Measurements from ENCODE around the gene HBA2. TPM values are rescaled to one million over a fixed set of nuclear protein-coding genes. Genes with fewer than 3 reads are reported as not detected.
"Not testable (repeated sequence)": the region's sequence is repeated elsewhere in the genome, so short reads cannot be mapped to it uniquely, and the experiment has no call there.

The HBA2 gene
- total RNA-seq, 2 donors from 2014 or later = not detected

- not testable (repeated sequence) for H3K27ac Mint-ChIP-seq; H3K4me3 Mint-ChIP-seq; H3K9me3 Mint-ChIP-seq; H3K4me1 Mint-ChIP-seq; H3K36me3 Mint-ChIP-seq (ENCODE audit: low read depth)
- H3K27me3 Mint-ChIP-seq = peaks cover 26% of the 10 kb centered on the region
- ATAC-seq (replicated peaks) = peak; percentile 60
These were observed 8.4 kb upstream of the HBA2 start for GRCh38 chr16:164134-164823.

- H3K4me1 Mint-ChIP-seq = no peaks in the 10 kb centered on the region
- no peaks in the 10 kb centered on the region for H3K36me3 Mint-ChIP-seq (ENCODE audit: low read depth)
- no peak overlapping the region for H3K27ac Mint-ChIP-seq
- no peak for ATAC-seq (replicated peaks)
- no peaks in the 10 kb centered on the region for H3K9me3 Mint-ChIP-seq
- peak overlapping the region; percentile 10 for H3K4me3 Mint-ChIP-seq
- H3K27me3 Mint-ChIP-seq = peaks cover 22% of the 10 kb centered on the region
These were observed 7.7 kb upstream of the HBA2 start for GRCh38 chr16:164827-165538.

- no peaks in the 10 kb centered on the region for H3K36me3 Mint-ChIP-seq (ENCODE audit: low read depth)
- H3K9me3 Mint-ChIP-seq = no peaks in the 10 kb centered on the region
- peak within 1 kb of the TSS; percentile 23 for H3K4me3 Mint-ChIP-seq
- peak; percentile 20 for ATAC-seq (replicated peaks)
- no peaks in the 10 kb centered on the region for H3K4me1 Mint-ChIP-seq
- no peak within 1 kb of the TSS for H3K27ac Mint-ChIP-seq
- H3K27me3 Mint-ChIP-seq = peaks cover 29% of the 10 kb centered on the region
These were observed 6.9 kb upstream of the HBA2 start, which contains the start of gene HBM for GRCh38 chr16:165539-166374. Gene HBM (plus strand): TSS chr16:165978. CDS start chr16:165998, 20 bp downstream.

GRCh38 chr16:166375-167121, 6.1 kb upstream of the HBA2 start:
- Mint-ChIP-seq H3K27me3 (peaks cover 25% of the 10 kb centered on the region), H3K4me1 (no peaks in the 10 kb centered on the region), H3K27ac (no peak overlapping the region), H3K4me3 (peak overlapping the region; percentile 23), H3K9me3 (no peaks in the 10 kb centered on the region), H3K36me3 (ENCODE audit: low read depth) (no peaks in the 10 kb centered on the region)
- no peak for ATAC-seq (replicated peaks)

GRCh38 chr16:167122-167690, 5.5 kb upstream of the HBA2 start:
- Mint-ChIP-seq H3K4me3 (peak overlapping the region; percentile 23), H3K4me1 (no peaks in the 10 kb centered on the region), H3K27ac (no peak overlapping the region), H3K27me3 (peaks cover 27% of the 10 kb centered on the region), H3K36me3 (ENCODE audit: low read depth) (no peaks in the 10 kb centered on the region), H3K9me3 (no peaks in the 10 kb centered on the region)
- ATAC-seq (replicated peaks) = no peak

GRCh38 chr16:168424-168823, 4.3 kb upstream of the HBA2 start:
- no peaks in the 10 kb centered on the region for H3K36me3 Mint-ChIP-seq (ENCODE audit: low read depth)
- no peak overlapping the region for H3K4me3 Mint-ChIP-seq
- H3K4me1 Mint-ChIP-seq = no peaks in the 10 kb centered on the region
- no peak for ATAC-seq (replicated peaks)
- H3K9me3 Mint-ChIP-seq = no peaks in the 10 kb centered on the region
- no peak overlapping the region for H3K27ac Mint-ChIP-seq
- peaks cover 27% of the 10 kb centered on the region for H3K27me3 Mint-ChIP-seq

GRCh38 chr16:169014-169413, 3.7 kb upstream of the HBA2 start:
- H3K4me3 Mint-ChIP-seq = no peak overlapping the region

GRCh38 chr16:170088-170507, 2.6 kb upstream of the HBA2 start:
- H3K27me3 Mint-ChIP-seq = peaks cover 37% of the 10 kb centered on the region
- H3K36me3 Mint-ChIP-seq (ENCODE audit: low read depth); H3K9me3 Mint-ChIP-seq; H3K4me1 Mint-ChIP-seq; H3K27ac Mint-ChIP-seq; H3K4me3 Mint-ChIP-seq; ATAC-seq (replicated peaks): not testable (repeated sequence)

More at GRCh38 chr16:169014-169413, 3.7 kb upstream of the HBA2 start:
- no peak overlapping the region for H3K27ac Mint-ChIP-seq
- H3K36me3 Mint-ChIP-seq (ENCODE audit: low read depth) = no peaks in the 10 kb centered on the region
- H3K27me3 Mint-ChIP-seq = peaks cover 29% of the 10 kb centered on the region
- no peak for ATAC-seq (replicated peaks)
- H3K9me3 Mint-ChIP-seq = no peaks in the 10 kb centered on the region
- no peaks in the 10 kb centered on the region for H3K4me1 Mint-ChIP-seq

- no peaks in the 10 kb centered on the region for H3K4me1 Mint-ChIP-seq
- H3K36me3 Mint-ChIP-seq (ENCODE audit: low read depth) = no peaks in the 10 kb centered on the region
These were observed 1.9 kb upstream of the HBA2 start for GRCh38 chr16:170788-171187.

GRCh38 chr16:173211-173854, 657 bp downstream of the HBA2 start:
- peak overlapping the region; percentile 37 for H3K4me3 Mint-ChIP-seq
- H3K27me3 Mint-ChIP-seq = peaks cover 44% of the 10 kb centered on the region
- H3K4me1 Mint-ChIP-seq; H3K27ac Mint-ChIP-seq; H3K9me3 Mint-ChIP-seq; H3K36me3 Mint-ChIP-seq (ENCODE audit: low read depth); ATAC-seq (replicated peaks): not testable (repeated sequence)

More at GRCh38 chr16:170788-171187, 1.9 kb upstream of the HBA2 start:
- H3K9me3 Mint-ChIP-seq = no peaks in the 10 kb centered on the region
- no peak for ATAC-seq (replicated peaks)
- H3K27ac Mint-ChIP-seq = no peak overlapping the region
- H3K27me3 Mint-ChIP-seq = peaks cover 43% of the 10 kb centered on the region
- no peak overlapping the region for H3K4me3 Mint-ChIP-seq

GRCh38 chr16:173928-174769, 1.5 kb downstream of the HBA2 start:
- not testable (repeated sequence) for H3K4me1 Mint-ChIP-seq; ATAC-seq (replicated peaks); H3K9me3 Mint-ChIP-seq; H3K27ac Mint-ChIP-seq; H3K36me3 Mint-ChIP-seq (ENCODE audit: low read depth)
- Mint-ChIP-seq H3K4me3 (peak overlapping the region; percentile 13), H3K27me3 (peaks cover 40% of the 10 kb centered on the region)

GRCh38 chr16:175011-175949, 2.6 kb downstream of the HBA2 start:
- ATAC-seq (replicated peaks) = no peak
- peaks cover 42% of the 10 kb centered on the region for H3K27me3 Mint-ChIP-seq
- H3K4me1 Mint-ChIP-seq = no peaks in the 10 kb centered on the region
- H3K9me3 Mint-ChIP-seq = no peaks in the 10 kb centered on the region
- H3K4me3 Mint-ChIP-seq = peak overlapping the region; percentile 13
- H3K36me3 Mint-ChIP-seq (ENCODE audit: low read depth) = no peaks in the 10 kb centered on the region
- H3K27ac Mint-ChIP-seq = no peak overlapping the region
